Heart left ventricle (tissue), 13 donors: ENCODE data around the gene CAPG.
"Not testable (repeated sequence)": the region's sequence is repeated elsewhere in the genome, so short reads cannot be mapped to it uniquely, and the experiment has no call there.

Experiments used
- POLR2A ChIP-seq, 2 donors: fragments of 450-650 bp; IDR thresholded peaks; one replicate each; pipeline ENCODE4 v1.6.1; 2017; ENCODE audit warnings: antibody characterized with exemption in 2 of 2, mild to moderate bottlenecking in 2 of 2, moderate library complexity in 2 of 2
- TF ChIP-seq, protein P1 (sequence below), 12 donors: fragments of 200-600 bp; sonication (generic) in 4 of 12; IDR thresholded peaks; one replicate each; pipeline versions ENCODE4 v1.5.0 to v1.8.0; 2018 to 2022; ENCODE audit warnings: antibody characterized with exemption in 12 of 12, mild to moderate bottlenecking in 5 of 12
- donor health status: ischemic (EF 13 %, LVEDD 7.1; RV severe dilation, severe dysfunction).
- donor health status: DM: no; HTN: yes; CAD: no.
- donor health status: DM: no; HTN: no; CAD: no.
- donor health status: ischemic (EF 25% LVEDD 6.9; RV normal size, moderate dysfunction).
- donor health status: ischemic (EF 25% LVEDD 5.7; RV mildly dilated, moderate dysfunction).
- donor health status: ischemic (EF 35%, LVEDD 5.7; RV mildly dilated, moderate dysfunction).
- donor health status: nonischemic (EF 11% LVEDD 7.7; RV severe dilation, severe dysfunction).
- donor health status: DM: yes; HTN: yes; CAD: no.
- donor health status: PGD.
- donor health status: ischemic (EF 29% LVEDD 5.4; RV normal size, mild dysfunction).
- donor health status: nonischemic (EF 23%, LVEDD 6.1; RV moderate dilation, normal function).

DNA sequence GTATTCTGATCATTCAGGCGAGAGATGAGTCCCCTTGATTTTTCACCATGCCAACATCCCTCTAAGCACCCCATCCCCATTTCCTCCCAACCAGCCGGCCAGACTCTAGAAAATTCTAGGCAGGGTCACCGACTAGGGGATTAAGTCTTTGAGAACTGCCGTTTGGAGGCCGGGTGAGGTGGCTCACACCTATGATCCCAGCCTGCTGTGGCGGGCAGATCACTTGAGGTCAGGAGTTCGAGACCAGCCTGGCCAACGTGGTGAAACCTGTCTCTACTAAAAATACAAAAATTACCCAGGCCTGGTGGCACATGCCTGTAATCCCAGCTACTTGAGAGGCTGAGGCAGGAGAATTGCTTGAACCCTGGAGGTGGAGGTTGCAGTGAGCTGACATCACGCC lies 29.4 kb upstream of the CAPG start:
- TF ChIP-seq, protein P1, sequence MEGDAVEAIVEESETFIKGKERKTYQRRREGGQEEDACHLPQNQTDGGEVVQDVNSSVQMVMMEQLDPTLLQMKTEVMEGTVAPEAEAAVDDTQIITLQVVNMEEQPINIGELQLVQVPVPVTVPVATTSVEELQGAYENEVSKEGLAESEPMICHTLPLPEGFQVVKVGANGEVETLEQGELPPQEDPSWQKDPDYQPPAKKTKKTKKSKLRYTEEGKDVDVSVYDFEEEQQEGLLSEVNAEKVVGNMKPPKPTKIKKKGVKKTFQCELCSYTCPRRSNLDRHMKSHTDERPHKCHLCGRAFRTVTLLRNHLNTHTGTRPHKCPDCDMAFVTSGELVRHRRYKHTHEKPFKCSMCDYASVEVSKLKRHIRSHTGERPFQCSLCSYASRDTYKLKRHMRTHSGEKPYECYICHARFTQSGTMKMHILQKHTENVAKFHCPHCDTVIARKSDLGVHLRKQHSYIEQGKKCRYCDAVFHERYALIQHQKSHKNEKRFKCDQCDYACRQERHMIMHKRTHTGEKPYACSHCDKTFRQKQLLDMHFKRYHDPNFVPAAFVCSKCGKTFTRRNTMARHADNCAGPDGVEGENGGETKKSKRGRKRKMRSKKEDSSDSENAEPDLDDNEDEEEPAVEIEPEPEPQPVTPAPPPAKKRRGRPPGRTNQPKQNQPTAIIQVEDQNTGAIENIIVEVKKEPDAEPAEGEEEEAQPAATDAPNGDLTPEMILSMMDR (IDR thresholded peaks at IDR 0.05) = not testable (repeated sequence)
- TF ChIP-seq POLR2A (IDR thresholded peaks at IDR 0.05) = not testable (repeated sequence)
